Measurements from ENCODE around the gene ADAM12. TPM values are rescaled to one million over a fixed set of nuclear protein-coding genes. Genes with fewer than 3 reads are reported as not detected.

The ADAM12 gene
- total RNA-seq, 1 donor from 2014 or later: 100 TPM

DNA sequence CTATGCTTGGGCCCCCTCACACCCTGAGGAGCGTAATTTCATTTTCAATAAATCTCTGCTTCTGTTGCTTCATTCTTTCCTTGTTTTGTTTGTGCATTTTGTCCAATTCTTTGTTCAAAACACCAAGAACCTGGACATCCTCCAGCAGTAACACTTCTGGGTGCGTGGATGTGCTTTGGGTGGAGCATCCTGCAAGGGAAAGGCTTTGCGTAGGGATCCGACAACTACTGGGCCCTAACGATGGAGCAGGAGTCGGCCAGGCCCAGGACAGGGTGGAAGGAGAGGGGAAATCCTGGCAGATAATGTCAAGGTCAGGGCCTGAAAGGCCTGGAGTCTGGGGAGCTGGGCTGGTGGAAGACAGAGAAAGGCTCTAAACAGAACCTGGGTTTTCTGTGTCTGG lies 231.8 kb downstream of the ADAM12 start:
- Histone ChIP-seq H4K20me1 (ENCODE audit: insufficient read depth, low read length) (peaks cover 15% of the 10 kb centered on the region), H3K27me3 (ENCODE audit: insufficient read depth, low read length) (no peaks in the 10 kb centered on the region), H3K9me3 (ENCODE audit: insufficient read depth, low read depth, low read length) (no peaks in the 10 kb centered on the region), H3K9ac (ENCODE audit: low read length) (no peak overlapping the region), H3K4me3 (ENCODE audit: insufficient read depth, low read depth, low read length) (no peak overlapping the region), H3K4me2 (ENCODE audit: low read length) (no peak overlapping the region), H3K4me1 (ENCODE audit: insufficient read depth, low read length) (peaks cover 6% of the 10 kb centered on the region), H2AFZ (ENCODE audit: low read depth, low read length) (no peak overlapping the region), H3K36me3 (ENCODE audit: insufficient read depth, low read length) (peaks cover 20% of the 10 kb centered on the region), H3K79me2 (ENCODE audit: insufficient read depth, low read length) (peaks cover 24% of the 10 kb centered on the region), H3K27ac (ENCODE audit: low read depth, low read length) (no peak overlapping the region)
- TF ChIP-seq CTCF (IDR thresholded peaks at IDR 0.05; ENCODE audit: insufficient read depth, low read depth, low read length): no peak
- no peak for TF ChIP-seq EZH2 (IDR thresholded peaks at IDR 0.05; ENCODE audit: insufficient read depth, low read length)
- Mint-ChIP-seq H3K4me3 (ENCODE audit: unreplicated experiment) (no peak overlapping the region), H3K27me3 (ENCODE audit: low read depth, unreplicated experiment) (no peaks in the 10 kb centered on the region), H3K9me3 (ENCODE audit: unreplicated experiment) (peaks cover 1% of the 10 kb centered on the region), H3K36me3 (ENCODE audit: low read depth, unreplicated experiment) (peaks cover 21% of the 10 kb centered on the region), H3K27ac (ENCODE audit: unreplicated experiment) (no peak overlapping the region), H3K4me1 (ENCODE audit: low read depth, unreplicated experiment) (peaks cover 17% of the 10 kb centered on the region)
- DNase-seq (ENCODE audit: low read depth) (no peak), FAIRE-seq (no peak)

DNA sequence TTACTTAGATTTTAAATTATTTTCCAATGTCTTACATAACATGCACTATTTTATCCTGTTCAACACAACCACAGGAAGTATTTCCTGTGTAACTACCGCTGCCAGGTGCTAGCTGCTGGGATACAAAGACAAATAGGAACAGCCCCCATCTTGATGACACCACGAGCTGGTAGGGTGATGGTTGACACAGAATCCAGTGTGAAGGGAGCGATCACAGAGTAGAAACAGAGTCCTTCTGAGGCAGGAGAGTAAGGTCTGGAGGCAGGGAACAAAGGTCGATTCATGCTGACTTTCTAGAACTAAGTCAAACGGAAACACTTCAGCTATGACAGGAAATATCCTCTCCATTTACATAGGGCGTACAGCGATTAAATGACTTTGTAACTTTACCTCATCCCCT lies 232.3 kb downstream of the ADAM12 start:
- H3K9ac ChIP-seq (ENCODE audit: low read length): no peak overlapping the region
- no peaks in the 10 kb centered on the region for H3K27me3 ChIP-seq (ENCODE audit: insufficient read depth, low read length)
- no peak for DNase-seq (ENCODE audit: low read depth)
- no peak overlapping the region for H3K4me3 Mint-ChIP-seq (ENCODE audit: unreplicated experiment)
- peaks cover 1% of the 10 kb centered on the region for H3K9me3 Mint-ChIP-seq (ENCODE audit: unreplicated experiment)
- peaks cover 6% of the 10 kb centered on the region for H3K4me1 ChIP-seq (ENCODE audit: insufficient read depth, low read length)
- no peak overlapping the region for H3K27ac Mint-ChIP-seq (ENCODE audit: unreplicated experiment)
- peaks cover 21% of the 10 kb centered on the region for H3K36me3 Mint-ChIP-seq (ENCODE audit: low read depth, unreplicated experiment)
- peaks cover 15% of the 10 kb centered on the region for H4K20me1 ChIP-seq (ENCODE audit: insufficient read depth, low read length)
- H3K9me3 ChIP-seq (ENCODE audit: insufficient read depth, low read depth, low read length): no peaks in the 10 kb centered on the region
- no peaks in the 10 kb centered on the region for H3K27me3 Mint-ChIP-seq (ENCODE audit: low read depth, unreplicated experiment)
- FAIRE-seq: no peak
- TF ChIP-seq CTCF (IDR thresholded peaks at IDR 0.05; ENCODE audit: insufficient read depth, low read depth, low read length): no peak
- TF ChIP-seq EZH2 (IDR thresholded peaks at IDR 0.05; ENCODE audit: insufficient read depth, low read length): no peak
- H3K79me2 ChIP-seq (ENCODE audit: insufficient read depth, low read length): peaks cover 20% of the 10 kb centered on the region
- H3K27ac ChIP-seq (ENCODE audit: low read depth, low read length): no peak overlapping the region
- no peak overlapping the region for H3K4me3 ChIP-seq (ENCODE audit: insufficient read depth, low read depth, low read length)
- H3K4me1 Mint-ChIP-seq (ENCODE audit: low read depth, unreplicated experiment): peaks cover 17% of the 10 kb centered on the region
- no peak overlapping the region for H3K4me2 ChIP-seq (ENCODE audit: low read length)
- H2AFZ ChIP-seq (ENCODE audit: low read depth, low read length): no peak overlapping the region
- peaks cover 22% of the 10 kb centered on the region for H3K36me3 ChIP-seq (ENCODE audit: insufficient read depth, low read length)

- Mint-ChIP-seq H3K36me3 (ENCODE audit: low read depth, unreplicated experiment) (peaks cover 23% of the 10 kb centered on the region), H3K9me3 (ENCODE audit: unreplicated experiment) (peaks cover 1% of the 10 kb centered on the region), H3K27me3 (ENCODE audit: low read depth, unreplicated experiment) (no peaks in the 10 kb centered on the region), H3K27ac (ENCODE audit: unreplicated experiment) (no peak overlapping the region), H3K4me3 (ENCODE audit: unreplicated experiment) (no peak overlapping the region), H3K4me1 (ENCODE audit: low read depth, unreplicated experiment) (peaks cover 17% of the 10 kb centered on the region)
- Histone ChIP-seq H3K4me1 (ENCODE audit: insufficient read depth, low read length) (peaks cover 6% of the 10 kb centered on the region), H3K4me2 (ENCODE audit: low read length) (no peak overlapping the region), H3K4me3 (ENCODE audit: insufficient read depth, low read depth, low read length) (no peak overlapping the region), H3K79me2 (ENCODE audit: insufficient read depth, low read length) (peaks cover 20% of the 10 kb centered on the region), H3K27me3 (ENCODE audit: insufficient read depth, low read length) (no peaks in the 10 kb centered on the region), H3K9ac (ENCODE audit: low read length) (no peak overlapping the region), H2AFZ (ENCODE audit: low read depth, low read length) (no peak overlapping the region), H3K27ac (ENCODE audit: low read depth, low read length) (no peak overlapping the region), H4K20me1 (ENCODE audit: insufficient read depth, low read length) (peaks cover 15% of the 10 kb centered on the region), H3K9me3 (ENCODE audit: insufficient read depth, low read depth, low read length) (no peaks in the 10 kb centered on the region), H3K36me3 (ENCODE audit: insufficient read depth, low read length) (peaks cover 24% of the 10 kb centered on the region)
- FAIRE-seq (no peak), DNase-seq (ENCODE audit: low read depth) (no peak)
- TF ChIP-seq CTCF (IDR thresholded peaks at IDR 0.05; ENCODE audit: insufficient read depth, low read depth, low read length) (no peak), EZH2 (IDR thresholded peaks at IDR 0.05; ENCODE audit: insufficient read depth, low read length) (no peak)
Observed at GRCh38 chr10:126155528-126155927, 232.7 kb downstream of the ADAM12 start.

All from astrocyte (in vitro differentiated cells and primary cell).